K562 (cell line): Measurements from ENCODE around the gene KDM2B. TPM values are rescaled to one million over a fixed set of nuclear protein-coding genes. Genes with fewer than 3 reads are reported as not detected.

Experiments
- BHLHE40 ChIP-seq: IDR thresholded peaks from 2 replicates; pipeline ENCODE4 v1.6.1; 2011; ENCODE audit warnings: low read length, improper control_type of control experiment
- GTF2A2 ChIP-seq: IDR thresholded peaks from 2 replicates; pipeline ENCODE4 v1.6.1; 2016; ENCODE audit warnings: mild to moderate bottlenecking, missing genetic modification characterization, missing compliant biosample characterization
- HDAC8 ChIP-seq: fragments of 450-650 bp; IDR thresholded peaks from 2 replicates; pipeline ENCODE4 v1.6.1; 2016; ENCODE audit warnings: mild to moderate bottlenecking, missing genetic modification characterization, moderate library complexity, missing compliant biosample characterization
- HEY1 ChIP-seq: fragments of 250-450 bp; sonication (Bioruptor Pico); IDR thresholded peaks from 2 replicates; pipeline ENCODE4 v1.5.0; 2020; ENCODE audit warnings: mild to moderate bottlenecking, moderate library complexity, borderline replicate concordance
- HMG20B ChIP-seq: fragments of 250-450 bp; sonication (Bioruptor Pico); IDR thresholded peaks from 2 replicates; pipeline ENCODE4 v1.5.0; 2021; ENCODE audit warnings: mild to moderate bottlenecking
- MYBL2 ChIP-seq, 2 experiments: fragments of 450-650 bp in 1 of 2; sonication (generic) in 1 of 2; formaldehyde crosslinking in 1 of 2; IDR thresholded peaks; 2 replicates each; pipeline versions ENCODE4 v1.6.1 to v1.8.1; 2017 to 2022; ENCODE audit warnings: borderline replicate concordance in 1 of 2, inconsistent platforms in 1 of 2, low read depth in 1 of 2, mild to moderate bottlenecking in 1 of 2, missing genetic modification reagents in 1 of 2, moderate library complexity in 1 of 2
- NCOA4 ChIP-seq: fragments of 450-650 bp; IDR thresholded peaks from 2 replicates; pipeline ENCODE4 v1.6.1; 2018; ENCODE audit warnings: mild to moderate bottlenecking; ENCODE audit not compliant: partially characterized antibody
- NFATC3 ChIP-seq: fragments of 450-650 bp; IDR thresholded peaks from 2 replicates; pipeline ENCODE4 v1.6.1; 2017; ENCODE audit warnings: mild to moderate bottlenecking
- POLR2AphosphoS5 ChIP-seq: IDR thresholded peaks from 2 replicates; pipeline ENCODE4 v1.6.1; 2011; ENCODE audit warnings: mild to moderate bottlenecking, low read depth, low read length, moderate library complexity; ENCODE audit not compliant: control insufficient read depth, insufficient read depth
- POLR2H ChIP-seq: IDR thresholded peaks from 2 replicates; pipeline ENCODE4 v1.6.1; 2016; ENCODE audit warnings: missing genetic modification characterization, low read depth, mild to moderate bottlenecking, control low read depth, missing compliant biosample characterization, moderate library complexity
- RAD21 ChIP-seq, 2 experiments: fragments of 250-450 bp in 1 of 2; fragments of 450-650 bp in 1 of 2; sonication (Bioruptor Pico) in 1 of 2; formaldehyde crosslinking in 1 of 2; IDR thresholded peaks in 1 of 2; conservative IDR thresholded peaks in 1 of 2; 2 replicates each; pipeline versions ENCODE4 v1.4.0 to v1.8.0; 2020 to 2022; ENCODE audit warnings: mild to moderate bottlenecking in 2 of 2, moderate library complexity in 1 of 2
- SRSF3 ChIP-seq: fragments of 200-400 bp; formaldehyde crosslinking; IDR thresholded peaks from 2 replicates; pipeline ENCODE4 v1.6.1; 2016; ENCODE audit warnings: mild to moderate bottlenecking, low read length, moderate library complexity; ENCODE audit not compliant: insufficient read depth
- TGIF2 ChIP-seq: sonication (generic); formaldehyde crosslinking; IDR thresholded peaks from 2 replicates; pipeline ENCODE4 v1.8.1; 2022; ENCODE audit warnings: mild to moderate bottlenecking, missing genetic modification reagents, moderate library complexity
- XRCC3 ChIP-seq: fragments of 450-650 bp; IDR thresholded peaks from 2 replicates; pipeline ENCODE4 v1.6.1; 2017; ENCODE audit warnings: mild to moderate bottlenecking, moderate library complexity
- ZBTB7A ChIP-seq: IDR thresholded peaks from 2 replicates; pipeline ENCODE4 v1.6.1; 2011; ENCODE audit warnings: low read depth, mild to moderate bottlenecking, low read length, moderate library complexity, borderline replicate concordance; ENCODE audit not compliant: control insufficient read depth
- ZNF143 ChIP-seq: sonication (generic); formaldehyde crosslinking; IDR thresholded peaks from 2 replicates; pipeline ENCODE4 v1.9.0; 2022; ENCODE audit warnings: mild to moderate bottlenecking, missing genetic modification reagents
- ZNF3 ChIP-seq: fragments of 250-450 bp; sonication (Bioruptor Pico); IDR thresholded peaks from 2 replicates; pipeline ENCODE4 v1.5.0; 2021; ENCODE audit warnings: mild to moderate bottlenecking, moderate library complexity
- ZNF696 ChIP-seq: fragments of 250-450 bp; sonication (Bioruptor Pico); conservative IDR thresholded peaks from 2 replicates; pipeline ENCODE4 v1.4.0; 2020; ENCODE audit warnings: mild to moderate bottlenecking, moderate library complexity
- polyA plus RNA-seq, 8 experiments: library from polyadenylated mRNA; depleted of rRNA in 4 of 8; stranded (reverse) in 5 of 8; unstranded in 3 of 8; fragments of >200 nt; fragmentation: Nextera tagmentation in 2 of 8; fragmentation: Illumina TruSeq in 1 of 8; extraction: Ambion mirVana in 2 of 8; extraction: Trizol in 1 of 8; gene quantifications; 2 replicates each; pipeline versions ENCODE4 v1.2.1 to v1.2.3, GENCODE V29; 2011 to 2014; ENCODE audit warnings: inconsistent platforms in 1 of 8, missing spikeins in 1 of 8
- total RNA-seq, 7 experiments: library from RNA; depleted of rRNA in 6 of 7; stranded (reverse); fragments of >200 nt in 6 of 7; fragmentation: Illumina TruSeq in 2 of 7; extraction: Trizol in 2 of 7; gene quantifications; 2 replicates each; pipeline versions ENCODE4 v1.2.1 to v1.2.3, GENCODE V29; 2011 to 2021; ENCODE audit warnings: low replicate concordance in 1 of 7
- TF ChIP-seq, protein P1 (sequence below), 2 experiments: fragments of 450-650 bp in 1 of 2; IDR thresholded peaks; 2 replicates each; pipeline ENCODE4 v1.6.1; 2011 to 2017; ENCODE audit warnings: low read depth in 2 of 2, antibody characterized with exemption in 1 of 2, borderline replicate concordance in 1 of 2, low read length in 1 of 2, mild to moderate bottlenecking in 1 of 2, mixed read lengths in 1 of 2; ENCODE audit not compliant: control insufficient read depth in 1 of 2
- TF ChIP-seq, protein P2 (sequence below): sonication (generic); formaldehyde crosslinking; IDR thresholded peaks from 2 replicates; pipeline ENCODE4 v1.8.0; 2022; ENCODE audit warnings: mild to moderate bottlenecking, low read depth, missing genetic modification reagents
- TF ChIP-seq, protein P3 (sequence below): fragments of 250-450 bp; sonication (Bioruptor Pico); IDR thresholded peaks from 2 replicates; pipeline ENCODE4 v1.8.0; 2021; ENCODE audit warnings: mild to moderate bottlenecking, moderate library complexity

The KDM2B gene
- total and polyA plus RNA-seq, 9 of the 15 experiments (the other 6 are each of a cell fraction or from before 2014, with no cell fraction given): 7.4 to 50.5 (median 22.5) TPM

DNA sequence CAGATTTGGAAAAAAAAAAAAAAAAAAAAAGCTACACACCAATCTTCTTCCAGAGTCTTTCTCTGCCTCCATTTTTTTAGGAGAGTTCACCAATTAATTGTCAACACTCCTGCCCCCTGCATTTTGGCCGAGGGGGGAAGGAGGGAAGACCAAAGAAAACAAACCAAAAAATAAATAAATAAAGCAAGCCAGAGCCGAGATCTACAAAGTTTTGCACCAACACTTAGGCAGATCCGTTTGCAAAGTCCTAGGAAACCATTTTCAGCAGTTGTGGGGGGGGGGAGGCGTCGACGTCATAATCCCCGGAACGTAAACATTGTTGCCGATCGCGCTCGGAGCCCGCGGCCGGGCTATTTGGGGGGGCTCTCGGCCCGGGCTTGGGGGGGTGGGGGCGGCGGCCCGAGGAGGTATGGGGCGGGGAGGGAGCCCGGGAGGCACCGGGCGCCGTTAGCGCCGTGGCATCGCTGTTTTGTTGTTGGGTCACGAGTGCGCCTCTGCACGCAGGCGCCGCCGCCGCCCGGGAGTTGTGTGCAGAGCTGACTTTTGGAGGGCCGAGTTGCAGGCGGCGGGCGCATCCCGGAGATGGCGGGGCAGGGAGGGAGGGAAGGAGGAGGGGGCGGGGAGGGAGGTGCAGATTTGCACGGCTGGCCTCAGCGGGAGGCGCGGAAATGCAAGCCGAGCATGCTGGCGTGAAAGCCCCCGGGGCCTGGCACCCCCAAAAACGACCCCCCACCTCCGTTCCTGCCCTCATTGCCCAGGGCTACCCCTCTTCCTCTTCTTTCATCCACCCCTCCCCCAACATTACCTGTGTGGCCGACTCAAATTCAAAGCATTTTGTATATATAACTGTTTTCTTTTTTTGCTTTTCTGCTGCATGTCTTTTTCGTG, 598 bp downstream of the KDM2B start (continued):
- TF ChIP-seq SRSF3: no peak
- TF ChIP-seq, protein P1, sequence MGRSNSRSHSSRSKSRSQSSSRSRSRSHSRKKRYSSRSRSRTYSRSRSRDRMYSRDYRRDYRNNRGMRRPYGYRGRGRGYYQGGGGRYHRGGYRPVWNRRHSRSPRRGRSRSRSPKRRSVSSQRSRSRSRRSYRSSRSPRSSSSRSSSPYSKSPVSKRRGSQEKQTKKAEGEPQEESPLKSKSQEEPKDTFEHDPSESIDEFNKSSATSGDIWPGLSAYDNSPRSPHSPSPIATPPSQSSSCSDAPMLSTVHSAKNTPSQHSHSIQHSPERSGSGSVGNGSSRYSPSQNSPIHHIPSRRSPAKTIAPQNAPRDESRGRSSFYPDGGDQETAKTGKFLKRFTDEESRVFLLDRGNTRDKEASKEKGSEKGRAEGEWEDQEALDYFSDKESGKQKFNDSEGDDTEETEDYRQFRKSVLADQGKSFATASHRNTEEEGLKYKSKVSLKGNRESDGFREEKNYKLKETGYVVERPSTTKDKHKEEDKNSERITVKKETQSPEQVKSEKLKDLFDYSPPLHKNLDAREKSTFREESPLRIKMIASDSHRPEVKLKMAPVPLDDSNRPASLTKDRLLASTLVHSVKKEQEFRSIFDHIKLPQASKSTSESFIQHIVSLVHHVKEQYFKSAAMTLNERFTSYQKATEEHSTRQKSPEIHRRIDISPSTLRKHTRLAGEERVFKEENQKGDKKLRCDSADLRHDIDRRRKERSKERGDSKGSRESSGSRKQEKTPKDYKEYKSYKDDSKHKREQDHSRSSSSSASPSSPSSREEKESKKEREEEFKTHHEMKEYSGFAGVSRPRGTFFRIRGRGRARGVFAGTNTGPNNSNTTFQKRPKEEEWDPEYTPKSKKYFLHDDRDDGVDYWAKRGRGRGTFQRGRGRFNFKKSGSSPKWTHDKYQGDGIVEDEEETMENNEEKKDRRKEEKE (IDR thresholded peaks at IDR 0.05; ENCODE audit: borderline replicate concordance in 1 of 2, control insufficient read depth in 1 of 2, low read depth in 2 of 2, low read length in 1 of 2): no peak
- TF ChIP-seq ZNF696 (CRISPR knock-in tag): no peak
- no peak for TF ChIP-seq TGIF2 (CRISPR knock-in tag)
- TF ChIP-seq POLR2H (tag): peak; percentile 53
- TF ChIP-seq, protein P2, sequence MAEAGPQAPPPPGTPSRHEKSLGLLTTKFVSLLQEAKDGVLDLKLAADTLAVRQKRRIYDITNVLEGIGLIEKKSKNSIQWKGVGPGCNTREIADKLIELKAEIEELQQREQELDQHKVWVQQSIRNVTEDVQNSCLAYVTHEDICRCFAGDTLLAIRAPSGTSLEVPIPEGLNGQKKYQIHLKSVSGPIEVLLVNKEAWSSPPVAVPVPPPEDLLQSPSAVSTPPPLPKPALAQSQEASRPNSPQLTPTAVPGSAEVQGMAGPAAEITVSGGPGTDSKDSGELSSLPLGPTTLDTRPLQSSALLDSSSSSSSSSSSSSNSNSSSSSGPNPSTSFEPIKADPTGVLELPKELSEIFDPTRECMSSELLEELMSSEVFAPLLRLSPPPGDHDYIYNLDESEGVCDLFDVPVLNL: no peak
- TF ChIP-seq HEY1 (CRISPR knock-in tag): no peak
- no peak; the same call in 1 of the 2 replicates for TF ChIP-seq NFATC3
- TF ChIP-seq ZNF143 (CRISPR knock-in tag): no peak
- peak; percentile 45; the same call in 1 of the 2 replicates for TF ChIP-seq ZBTB7A
- no peak; the same call in 1 of the 2 replicates for TF ChIP-seq BHLHE40
- TF ChIP-seq HDAC8 (tag): no peak
- no peak for TF ChIP-seq HMG20B (CRISPR knock-in tag)
- TF ChIP-seq NCOA4: no peak
- no peak for TF ChIP-seq GTF2A2 (tag)
- TF ChIP-seq, protein P3, sequence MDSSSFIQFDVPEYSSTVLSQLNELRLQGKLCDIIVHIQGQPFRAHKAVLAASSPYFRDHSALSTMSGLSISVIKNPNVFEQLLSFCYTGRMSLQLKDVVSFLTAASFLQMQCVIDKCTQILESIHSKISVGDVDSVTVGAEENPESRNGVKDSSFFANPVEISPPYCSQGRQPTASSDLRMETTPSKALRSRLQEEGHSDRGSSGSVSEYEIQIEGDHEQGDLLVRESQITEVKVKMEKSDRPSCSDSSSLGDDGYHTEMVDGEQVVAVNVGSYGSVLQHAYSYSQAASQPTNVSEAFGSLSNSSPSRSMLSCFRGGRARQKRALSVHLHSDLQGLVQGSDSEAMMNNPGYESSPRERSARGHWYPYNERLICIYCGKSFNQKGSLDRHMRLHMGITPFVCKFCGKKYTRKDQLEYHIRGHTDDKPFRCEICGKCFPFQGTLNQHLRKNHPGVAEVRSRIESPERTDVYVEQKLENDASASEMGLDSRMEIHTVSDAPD: no peak
- TF ChIP-seq XRCC3: no peak
- no peak for TF ChIP-seq MYBL2 (IDR thresholded peaks at IDR 0.05; ENCODE audit: low read depth)
- no peak for TF ChIP-seq MYBL2 (CRISPR knock-in tag; IDR thresholded peaks at IDR 0.05; ENCODE audit: borderline replicate concordance)
- TF ChIP-seq POLR2AphosphoS5: peak; percentile 44; the same call in 1 of the 2 replicates
- TF ChIP-seq ZNF3: no peak
- no peak for TF ChIP-seq RAD21 (CRISPR knock-in tag; conservative IDR thresholded peaks at IDR 0.05 in 1 of 2, IDR thresholded peaks at IDR 0.05 in 1 of 2)
